ENCODE results near the gene APOD. TPM values are rescaled to one million over a fixed set of nuclear protein-coding genes. Genes with fewer than 3 reads are reported as not detected.

APOD gene
- total and polyA plus RNA-seq, 10 of the 15 experiments (the other 5 are each of a cell fraction or from before 2014, with no cell fraction given) = 0.06 to 0.77 (median 0.47) TPM; not detected in 3

GRCh38 chr3:195549931-195550519 is 33.7 kb downstream of the APOD start (continued):
- TF ChIP-seq RB1 (IDR thresholded peaks at IDR 0.05; ENCODE audit: borderline replicate concordance) (no peak), HDGF (IDR thresholded peaks at IDR 0.05) (peak; percentile 50; the same call in 1 of the 2 replicates), SPI1 (IDR thresholded peaks at IDR 0.05; ENCODE audit: borderline replicate concordance, insufficient read depth, low read depth, low read length) (no peak), WRNIP1 (IDR thresholded peaks at IDR 0.05; ENCODE audit: borderline replicate concordance, low read depth, low read length) (no peak), POLR2AphosphoS2 (IDR thresholded peaks at IDR 0.05; ENCODE audit: low read depth, low read length) (no peak), ATF7 (IDR thresholded peaks at IDR 0.05; ENCODE audit: low read depth) (peak; percentile 23; the same call in 1 of the 2 replicates), SIX5 (IDR thresholded peaks at IDR 0.05; ENCODE audit: low read depth, low read length, severe bottlenecking) (no peak), YY1 (IDR thresholded peaks at IDR 0.05; ENCODE audit: low read depth, low read length) (no peak), SP1 (IDR thresholded peaks at IDR 0.05; ENCODE audit: low read depth, low read length) (no peak), NR2C1 (IDR thresholded peaks at IDR 0.05) (no peak), RBBP5 (conservative IDR thresholded peaks at IDR 0.05) (no peak), BRCA1 (IDR thresholded peaks at IDR 0.05; ENCODE audit: low read depth, low read length) (no peak), USF2 (IDR thresholded peaks at IDR 0.05; ENCODE audit: borderline replicate concordance, low read depth, low read length) (peak; percentile 82), BHLHE40 (IDR thresholded peaks at IDR 0.05; ENCODE audit: borderline replicate concordance in 1 of 2, low read depth in 2 of 2, low read length in 1 of 2) (peak; percentile 36 to 49; a peak in 3 of 4 replicates), NBN (IDR thresholded peaks at IDR 0.05) (peak; percentile 64), SMC3 (IDR thresholded peaks at IDR 0.05; ENCODE audit: borderline replicate concordance, low read length) (no peak), EGR1 (IDR thresholded peaks at IDR 0.05; ENCODE audit: borderline replicate concordance in 1 of 2, low read depth in 2 of 2, low read length in 2 of 2) (no peak), TAF1 (IDR thresholded peaks at IDR 0.05; ENCODE audit: borderline replicate concordance, low read depth, low read length) (no peak), TBL1XR1 (IDR thresholded peaks at IDR 0.05; ENCODE audit: low read depth, low read length) (no peak), CEBPZ (IDR thresholded peaks at IDR 0.05; ENCODE audit: low read depth, low read length) (no peak), CBX5 (IDR thresholded peaks at IDR 0.05; ENCODE audit: low read depth) (no peak), CHD1 (IDR thresholded peaks at IDR 0.05; ENCODE audit: low read depth, low read length) (no peak), JUND (IDR thresholded peaks at IDR 0.05; ENCODE audit: low read depth, low read length) (no peak), NFYA (IDR thresholded peaks at IDR 0.05; ENCODE audit: borderline replicate concordance, low read depth, low read length) (no peak)
- TF ChIP-seq, protein P1, sequence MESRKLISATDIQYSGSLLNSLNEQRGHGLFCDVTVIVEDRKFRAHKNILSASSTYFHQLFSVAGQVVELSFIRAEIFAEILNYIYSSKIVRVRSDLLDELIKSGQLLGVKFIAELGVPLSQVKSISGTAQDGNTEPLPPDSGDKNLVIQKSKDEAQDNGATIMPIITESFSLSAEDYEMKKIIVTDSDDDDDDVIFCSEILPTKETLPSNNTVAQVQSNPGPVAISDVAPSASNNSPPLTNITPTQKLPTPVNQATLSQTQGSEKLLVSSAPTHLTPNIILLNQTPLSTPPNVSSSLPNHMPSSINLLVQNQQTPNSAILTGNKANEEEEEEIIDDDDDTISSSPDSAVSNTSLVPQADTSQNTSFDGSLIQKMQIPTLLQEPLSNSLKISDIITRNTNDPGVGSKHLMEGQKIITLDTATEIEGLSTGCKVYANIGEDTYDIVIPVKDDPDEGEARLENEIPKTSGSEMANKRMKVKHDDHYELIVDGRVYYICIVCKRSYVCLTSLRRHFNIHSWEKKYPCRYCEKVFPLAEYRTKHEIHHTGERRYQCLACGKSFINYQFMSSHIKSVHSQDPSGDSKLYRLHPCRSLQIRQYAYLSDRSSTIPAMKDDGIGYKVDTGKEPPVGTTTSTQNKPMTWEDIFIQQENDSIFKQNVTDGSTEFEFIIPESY (IDR thresholded peaks at IDR 0.05) = no peak
- TF ChIP-seq, protein P2, sequence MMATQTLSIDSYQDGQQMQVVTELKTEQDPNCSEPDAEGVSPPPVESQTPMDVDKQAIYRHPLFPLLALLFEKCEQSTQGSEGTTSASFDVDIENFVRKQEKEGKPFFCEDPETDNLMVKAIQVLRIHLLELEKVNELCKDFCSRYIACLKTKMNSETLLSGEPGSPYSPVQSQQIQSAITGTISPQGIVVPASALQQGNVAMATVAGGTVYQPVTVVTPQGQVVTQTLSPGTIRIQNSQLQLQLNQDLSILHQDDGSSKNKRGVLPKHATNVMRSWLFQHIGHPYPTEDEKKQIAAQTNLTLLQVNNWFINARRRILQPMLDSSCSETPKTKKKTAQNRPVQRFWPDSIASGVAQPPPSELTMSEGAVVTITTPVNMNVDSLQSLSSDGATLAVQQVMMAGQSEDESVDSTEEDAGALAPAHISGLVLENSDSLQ (IDR thresholded peaks at IDR 0.05) = no peak

All from GM12878 (cell line).